GM19043 (cell line): Measurements from ENCODE around the gene PRR11.
"Not testable (repeated sequence)": the region's sequence is repeated elsewhere in the genome, so short reads cannot be mapped to it uniquely, and the experiment has no call there.

Experiments used
- ATAC-seq: cut with Tn5 transposase; IDR thresholded peaks from one replicate; pipeline ENCODE4 v1.9.1; 2021; ENCODE audit warnings: low read depth; ENCODE audit not compliant: unreplicated experiment

The PRR11 gene

GRCh38 chr17:59151006-59151405 lies 4.5 kb upstream of the PRR11 start:
- no peak for ATAC-seq

- ATAC-seq: no peak
These were observed 4.0 kb upstream of the PRR11 start for GRCh38 chr17:59151591-59151990.

GRCh38 chr17:59152925-59153324 lies 2.6 kb upstream of the PRR11 start:
- no peak for ATAC-seq

GRCh38 chr17:59154292-59154720 lies 1.2 kb upstream of the PRR11 start:
- no peak for ATAC-seq

GRCh38 chr17:59154721-59155438 lies 666 bp upstream of the PRR11 start, which contains the start of gene SKA2:
TSS of gene SKA2 (minus strand) at chr17:59155186. CDS start at chr17:59155163, 23 bp downstream.
- ATAC-seq: peak; percentile 73

GRCh38 chr17:59160157-59161025 lies 4.8 kb downstream of the PRR11 start:
- ATAC-seq: no peak

- no peak for ATAC-seq
These were observed 5.9 kb downstream of the PRR11 start for GRCh38 chr17:59161477-59161876.

GRCh38 chr17:59165933-59166342 lies 10.4 kb downstream of the PRR11 start:
- ATAC-seq: no peak

- ATAC-seq: no peak
These were observed 12.0 kb downstream of the PRR11 start for GRCh38 chr17:59167571-59168001.

GRCh38 chr17:59172436-59173004 lies 17.0 kb downstream of the PRR11 start:
- no peak for ATAC-seq

GRCh38 chr17:59174671-59175070 lies 19.1 kb downstream of the PRR11 start:
- ATAC-seq: no peak

GRCh38 chr17:59175076-59175475 lies 19.5 kb downstream of the PRR11 start:
- no peak for ATAC-seq

- no peak for ATAC-seq
These were observed 22.9 kb downstream of the PRR11 start for GRCh38 chr17:59178266-59178985.

GRCh38 chr17:59179601-59180000 lies 24.1 kb downstream of the PRR11 start:
- ATAC-seq: not testable (repeated sequence)

GRCh38 chr17:59180626-59181025 lies 25.1 kb downstream of the PRR11 start:
- ATAC-seq: no peak

GRCh38 chr17:59181481-59181880 lies 25.9 kb downstream of the PRR11 start:
- no peak for ATAC-seq

- no peak for ATAC-seq
These were observed 30.5 kb downstream of the PRR11 start for GRCh38 chr17:59185997-59186396.

- no peak for ATAC-seq
These were observed 31.3 kb downstream of the PRR11 start for GRCh38 chr17:59186850-59187249.

- ATAC-seq: no peak
These were observed 35.3 kb downstream of the PRR11 start for GRCh38 chr17:59190806-59191205.

- no peak for ATAC-seq
These were observed 37.9 kb downstream of the PRR11 start for GRCh38 chr17:59193336-59193862.
